Cardiac septum (tissue), 1 donor: Measurements from ENCODE around the gene BATF. TPM values are rescaled to one million over a fixed set of nuclear protein-coding genes. Genes with fewer than 3 reads are reported as not detected.
"Not testable (repeated sequence)": the region's sequence is repeated elsewhere in the genome, so short reads cannot be mapped to it uniquely, and the experiment has no call there.

Experiments
- DNase-seq: peaks from one replicate; pipeline ENCODE4 v3.0.0-alpha.2; 2020; ENCODE audit warnings: low spot score
- intact Hi-C: fragments of 100-400 bp; cut with DNase I; formaldehyde crosslinking; loops from one replicate; pipeline ENCODE4 v1.14.0; 2022
- long read RNA-seq: library from polyadenylated mRNA; unstranded; transcript quantifications from one replicate; pipeline ENCODE4 v2.0.0, GENCODE V29; 2021
- total RNA-seq: library from RNA; stranded (reverse); fragmentation: NEBNext Ultra II Directional; extraction: Animal tissue kit (Norgen Biotek cat#: 25700); gene quantifications from one replicate; pipeline ENCODE4 v1.2.1, GENCODE V29; 2021
- donor health status: DM: no; HTN: no; CAD: no.

The BATF gene, protein sequence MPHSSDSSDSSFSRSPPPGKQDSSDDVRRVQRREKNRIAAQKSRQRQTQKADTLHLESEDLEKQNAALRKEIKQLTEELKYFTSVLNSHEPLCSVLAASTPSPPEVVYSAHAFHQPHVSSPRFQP
- total RNA-seq = 0.65 TPM
- long read RNA-seq = 0 reads

DNA sequence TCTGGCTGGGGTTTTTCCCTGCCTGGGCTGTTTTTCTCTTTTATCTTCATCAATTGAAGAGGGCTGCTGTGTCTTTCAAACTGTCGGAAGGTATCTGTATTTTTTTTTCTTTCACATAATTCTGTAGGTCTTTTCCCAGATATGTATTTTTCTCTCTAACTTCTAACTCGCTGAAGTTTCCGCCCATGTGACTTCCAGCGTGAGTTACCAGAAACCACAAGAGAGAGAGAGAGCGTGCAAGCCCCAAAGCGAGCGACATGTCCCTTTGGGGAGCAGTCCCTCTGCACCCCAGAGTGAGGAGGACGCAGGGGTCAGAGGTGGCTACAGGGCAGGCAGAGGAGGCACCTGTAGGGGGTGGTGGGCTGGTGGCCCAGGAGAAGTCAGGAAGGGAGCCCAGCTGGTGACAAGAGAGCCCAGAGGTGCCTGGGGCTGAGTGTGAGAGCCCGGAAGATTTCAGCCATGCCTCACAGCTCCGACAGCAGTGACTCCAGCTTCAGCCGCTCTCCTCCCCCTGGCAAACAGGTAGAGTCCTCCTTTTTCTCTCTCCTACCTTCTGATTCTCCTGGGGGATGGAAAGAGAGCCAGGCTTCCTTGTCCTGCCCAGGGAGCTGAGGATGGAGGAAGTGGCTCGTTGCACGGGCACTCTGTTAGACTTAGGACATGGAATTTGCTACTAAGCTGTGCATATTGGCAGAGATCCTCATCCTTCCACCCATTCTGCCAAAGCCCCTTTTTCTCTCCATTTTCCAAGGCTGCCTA, at the start of gene BATF:
TSS of gene BATF (plus strand) at position 246 of the 759 bp plus-strand sequence. CDS start at position 460, 214 bp downstream.
- intact Hi-C loops = no loop called here
- DNase-seq = peak; percentile 79

DNA sequence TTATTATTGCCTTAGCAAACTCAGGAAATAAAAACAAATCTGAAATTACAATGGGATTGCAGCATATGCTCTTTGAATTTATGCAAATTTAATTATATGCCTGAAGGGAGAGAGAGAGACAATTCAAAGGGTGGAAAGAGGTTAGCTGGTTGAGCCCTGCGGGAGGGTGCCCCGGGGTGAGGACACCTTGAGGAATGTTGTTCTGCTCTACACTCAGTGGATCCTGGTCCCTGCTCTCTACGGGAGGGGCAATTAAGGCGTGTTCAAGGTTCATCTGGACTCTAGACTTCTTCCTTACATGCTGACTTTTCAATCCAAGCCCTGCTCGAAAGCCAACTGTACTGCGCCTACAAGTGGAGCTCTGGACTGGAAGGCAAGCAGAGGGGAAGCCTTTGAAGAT, 48.1 kb upstream of the BATF start:
- intact Hi-C loops, DNase-seq: not testable (repeated sequence)

DNA sequence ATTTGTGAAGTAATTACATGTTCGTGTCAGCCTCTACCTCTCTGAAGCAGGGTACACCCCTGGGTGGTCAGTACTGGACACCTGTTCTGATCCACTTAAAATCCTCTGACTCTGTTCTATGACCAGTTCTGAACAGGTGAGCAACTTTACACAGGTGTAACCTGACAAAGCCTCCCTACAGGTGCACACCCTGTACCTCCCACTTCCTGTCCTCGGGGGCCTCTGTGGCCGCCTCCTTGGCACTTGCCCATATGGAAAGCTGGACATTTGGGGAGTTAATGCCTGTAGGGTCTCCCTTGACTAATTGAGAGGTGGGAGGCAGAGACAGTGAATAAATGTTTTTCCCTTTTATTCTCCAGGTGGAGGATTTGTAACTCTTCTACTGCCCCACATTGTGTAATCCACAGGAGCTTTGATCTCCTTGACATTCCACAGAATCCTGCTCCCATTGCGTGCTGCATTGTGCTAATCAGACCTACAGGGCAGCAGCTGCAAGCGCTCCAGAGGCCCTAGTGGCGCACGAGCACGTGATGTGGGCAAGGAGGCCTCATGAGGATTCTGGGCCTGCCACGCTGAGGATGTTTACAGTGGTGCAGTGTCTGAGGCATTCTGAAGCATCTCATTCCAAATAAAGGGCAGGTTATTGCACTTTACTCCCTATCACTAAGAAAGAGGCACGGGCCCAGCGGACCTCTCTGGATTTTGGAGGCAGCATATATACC, 45.8 kb upstream of the BATF start:
- intact Hi-C loops = no loop called here
- no peak for DNase-seq

DNA sequence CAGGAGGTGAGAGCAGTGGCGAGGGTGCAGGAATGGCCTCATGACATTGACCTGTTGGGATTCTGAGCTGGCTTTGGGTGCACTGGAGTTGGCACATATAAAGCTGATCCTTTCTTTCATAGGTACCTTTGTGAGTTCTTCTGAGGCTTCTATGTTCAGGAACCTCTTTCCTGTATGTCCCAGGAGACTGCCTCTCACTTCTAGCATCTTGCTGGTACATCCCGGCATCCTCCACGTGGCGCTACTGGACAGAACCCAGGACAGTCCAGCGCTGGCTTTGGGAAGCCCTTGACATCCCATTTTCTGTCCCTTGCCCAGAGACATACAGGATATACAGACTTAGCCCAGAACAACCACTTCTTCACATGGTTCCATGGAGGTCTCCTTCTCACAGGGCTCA, 44.4 kb upstream of the BATF start:
- intact Hi-C loops = no loop called here
- DNase-seq = no peak

DNA sequence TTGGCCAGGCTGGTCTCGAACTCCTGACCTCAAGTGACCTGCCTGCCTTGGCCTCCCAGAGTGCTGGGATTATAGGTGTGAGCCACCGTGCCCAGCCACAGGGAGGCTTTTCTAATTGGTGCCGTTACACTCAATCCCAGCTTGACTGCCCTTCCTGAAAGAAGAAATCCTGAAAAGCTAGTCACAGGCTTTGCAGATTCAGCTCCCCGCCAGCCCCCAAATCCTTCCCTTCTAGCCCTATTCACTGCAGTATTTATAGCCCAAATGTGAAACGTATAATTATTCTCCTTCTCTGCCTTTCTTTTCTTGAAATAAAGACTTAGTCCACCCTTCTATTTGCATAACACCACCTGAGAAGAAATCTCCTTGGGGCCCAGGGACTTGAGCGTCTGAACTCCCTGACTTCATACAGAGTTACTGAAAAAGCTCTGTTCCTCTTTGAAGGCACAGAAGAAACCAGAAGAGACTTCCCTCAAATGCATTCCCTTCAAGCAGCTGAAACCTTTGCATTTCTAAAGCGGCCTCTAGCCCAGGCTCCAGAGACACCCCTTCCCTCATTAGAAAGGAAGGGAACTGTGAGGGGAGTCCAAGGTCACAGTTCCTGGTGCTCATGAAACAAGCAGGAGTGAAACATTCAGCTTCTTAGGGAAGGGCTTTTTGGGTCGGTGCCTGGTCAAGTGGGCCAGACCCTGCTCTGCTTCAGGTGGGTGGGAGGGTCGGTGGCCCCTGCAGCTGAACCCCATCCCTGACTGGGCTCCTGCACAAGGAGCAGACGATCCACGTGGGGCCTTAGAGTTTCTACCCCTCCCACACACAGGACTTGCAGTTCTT, 42.3 kb upstream of the BATF start:
- intact Hi-C loops = no loop called here
- DNase-seq = no peak

DNA sequence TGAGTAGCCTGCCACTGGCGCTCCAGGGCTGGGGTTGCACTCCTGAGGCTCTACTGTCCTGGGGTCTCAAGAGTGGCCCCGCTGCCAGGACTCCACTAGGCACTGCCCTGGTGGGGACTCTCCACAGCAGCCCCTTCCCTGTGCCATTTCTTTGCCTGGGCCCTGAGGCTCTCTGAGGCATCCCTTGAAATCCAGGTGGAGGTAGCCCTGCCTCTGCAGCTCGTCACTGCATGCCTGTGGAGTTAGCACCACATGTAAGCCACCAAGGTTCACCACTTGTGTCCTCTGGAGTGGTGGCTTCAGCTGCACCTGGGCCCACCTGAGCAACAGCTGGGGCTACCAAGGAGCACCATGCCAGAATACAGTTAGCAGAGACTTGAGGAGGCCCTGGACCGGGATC, 39.9 kb upstream of the BATF start:
- intact Hi-C loops = no loop called here
- no peak for DNase-seq

DNA sequence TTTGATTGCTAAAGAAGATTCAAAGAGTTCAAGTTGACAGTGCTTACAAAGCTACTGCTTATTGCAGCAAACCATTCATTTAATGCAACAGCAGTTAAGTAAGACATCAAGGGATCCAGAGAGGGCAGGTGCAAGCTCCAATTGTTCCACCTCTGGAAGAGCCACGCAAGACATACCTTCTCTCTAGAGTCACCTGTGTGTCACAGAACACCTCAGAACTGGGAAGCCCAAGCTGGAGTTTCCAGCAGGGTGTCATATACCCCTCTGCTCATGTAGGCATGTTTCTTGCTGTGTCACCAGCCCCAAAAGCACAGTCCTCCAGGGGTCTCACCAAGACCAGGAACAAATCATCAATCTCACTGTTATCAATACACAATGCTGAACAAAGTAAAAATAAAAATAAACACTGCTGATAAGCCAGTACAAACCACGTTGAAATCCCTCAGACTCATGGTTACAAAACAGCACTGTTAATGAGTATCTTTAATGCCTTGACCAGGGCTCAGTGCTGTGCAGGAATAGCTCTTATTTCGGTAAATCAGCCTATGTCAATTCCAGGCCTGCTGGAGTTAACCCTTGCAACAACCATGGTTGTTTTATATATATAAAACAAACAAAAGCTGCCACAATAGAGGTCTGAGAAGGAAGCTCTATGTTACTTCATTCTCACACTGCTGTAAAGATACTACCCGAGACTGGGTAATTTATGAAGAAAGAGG, 37.4 kb upstream of the BATF start:
- no peak for DNase-seq
- intact Hi-C loops = loop anchor here (5.0 kb wide), 1 partner anchor 353 kb away; no protein-coding TSS in a partner anchor

DNA sequence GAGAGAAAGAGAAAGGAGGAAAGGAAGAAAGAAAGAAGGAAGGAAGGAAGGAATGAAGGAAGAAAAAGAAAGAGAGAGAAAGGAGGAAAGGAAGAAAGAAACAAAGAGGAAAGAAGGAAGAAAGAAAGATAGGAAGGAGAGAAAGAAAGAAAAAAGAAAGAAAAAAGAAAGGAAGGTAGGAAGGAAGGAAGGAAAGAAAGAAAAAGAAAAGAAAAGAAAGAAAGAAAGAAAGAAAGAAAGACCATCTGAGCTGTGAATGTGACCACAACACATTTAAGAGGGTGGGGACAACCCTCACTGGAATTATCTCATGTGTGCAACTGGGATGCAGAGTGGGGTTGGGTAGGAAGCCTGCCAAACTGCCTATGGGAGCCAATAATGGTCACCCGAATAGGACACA, 36.0 kb upstream of the BATF start:
- no peak for DNase-seq
- intact Hi-C loops = loop anchor here (5.0 kb wide), 1 partner anchor 354 kb away; no protein-coding TSS in a partner anchor

DNA sequence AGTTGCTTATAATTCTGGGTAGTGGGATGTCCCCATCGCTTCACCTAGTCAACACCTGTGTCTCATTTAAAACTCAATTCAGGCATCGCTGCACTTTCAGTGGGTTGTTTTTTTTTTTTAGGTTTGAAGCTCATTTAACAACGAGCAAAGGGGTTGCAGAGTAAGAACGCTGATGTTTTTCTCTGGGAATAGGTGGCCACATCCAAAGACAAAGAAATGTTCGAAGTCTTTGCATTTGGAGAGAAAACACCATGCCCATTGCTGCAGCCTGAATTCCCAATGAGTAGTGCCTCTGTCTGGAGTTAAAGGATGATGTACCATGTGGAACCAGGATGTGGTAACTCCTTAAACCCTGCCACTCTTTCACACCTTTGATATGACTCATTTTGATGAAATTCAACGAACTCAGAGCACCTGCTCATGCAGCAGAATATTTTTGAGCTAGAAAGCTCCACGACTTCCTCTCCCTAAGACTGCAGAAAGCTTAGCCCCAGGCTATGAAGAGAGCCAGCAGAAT, 35.1 kb upstream of the BATF start:
- intact Hi-C loops = loop anchor here (5.0 kb wide), 1 partner anchor 355 kb away; no protein-coding TSS in a partner anchor
- no peak for DNase-seq

DNA sequence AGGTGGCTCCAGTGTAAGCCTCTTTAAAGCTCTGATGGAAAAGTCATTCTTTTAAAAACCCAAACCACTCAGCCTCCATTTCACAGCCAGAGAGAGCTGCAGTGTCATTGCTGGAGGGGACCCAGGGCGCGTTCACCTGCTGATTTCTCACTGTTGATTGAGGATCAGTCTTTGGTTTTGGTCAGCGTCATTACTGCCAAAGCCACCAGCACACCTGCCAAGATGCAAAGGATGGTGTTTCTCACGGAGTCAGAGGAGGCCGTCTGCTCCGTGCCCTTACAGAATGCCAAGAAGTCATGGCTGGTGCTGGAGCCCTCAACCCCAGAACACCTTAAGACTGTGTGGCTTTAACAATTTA, 32.8 kb upstream of the BATF start:
- DNase-seq = no peak
- intact Hi-C loops = loop anchor here (5.0 kb wide), 1 partner anchor 357 kb away; no protein-coding TSS in a partner anchor

DNA sequence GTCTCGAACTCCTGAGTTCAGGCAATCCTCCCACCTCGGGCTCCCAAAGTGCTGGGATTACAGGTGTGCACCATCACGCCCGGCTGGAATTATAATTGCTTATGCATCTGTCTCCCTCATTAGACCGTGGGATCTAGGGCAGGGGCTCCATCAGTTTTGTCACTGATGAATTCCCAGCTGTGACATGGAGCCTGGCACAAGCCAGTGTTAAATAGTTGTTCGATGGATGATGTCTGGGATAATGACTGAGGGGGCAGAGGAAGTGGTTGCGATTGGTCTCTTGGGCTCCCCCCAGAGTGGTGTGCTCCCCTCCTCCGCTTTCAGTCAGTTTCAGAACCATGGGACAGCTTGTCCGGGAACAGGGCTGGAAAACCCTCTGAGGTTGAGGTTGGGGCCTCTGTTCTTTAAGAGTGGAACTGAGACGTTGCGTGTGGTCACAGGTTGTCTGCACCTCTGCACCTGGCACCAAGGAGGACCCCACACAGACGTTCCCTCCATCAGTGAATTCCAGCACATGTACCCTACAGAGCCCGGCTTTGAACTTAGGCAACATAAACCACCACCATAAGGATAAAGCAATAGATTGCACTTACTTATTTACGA, 30.8 kb upstream of the BATF start:
- no peak for DNase-seq
- intact Hi-C loops = no loop called here

DNA sequence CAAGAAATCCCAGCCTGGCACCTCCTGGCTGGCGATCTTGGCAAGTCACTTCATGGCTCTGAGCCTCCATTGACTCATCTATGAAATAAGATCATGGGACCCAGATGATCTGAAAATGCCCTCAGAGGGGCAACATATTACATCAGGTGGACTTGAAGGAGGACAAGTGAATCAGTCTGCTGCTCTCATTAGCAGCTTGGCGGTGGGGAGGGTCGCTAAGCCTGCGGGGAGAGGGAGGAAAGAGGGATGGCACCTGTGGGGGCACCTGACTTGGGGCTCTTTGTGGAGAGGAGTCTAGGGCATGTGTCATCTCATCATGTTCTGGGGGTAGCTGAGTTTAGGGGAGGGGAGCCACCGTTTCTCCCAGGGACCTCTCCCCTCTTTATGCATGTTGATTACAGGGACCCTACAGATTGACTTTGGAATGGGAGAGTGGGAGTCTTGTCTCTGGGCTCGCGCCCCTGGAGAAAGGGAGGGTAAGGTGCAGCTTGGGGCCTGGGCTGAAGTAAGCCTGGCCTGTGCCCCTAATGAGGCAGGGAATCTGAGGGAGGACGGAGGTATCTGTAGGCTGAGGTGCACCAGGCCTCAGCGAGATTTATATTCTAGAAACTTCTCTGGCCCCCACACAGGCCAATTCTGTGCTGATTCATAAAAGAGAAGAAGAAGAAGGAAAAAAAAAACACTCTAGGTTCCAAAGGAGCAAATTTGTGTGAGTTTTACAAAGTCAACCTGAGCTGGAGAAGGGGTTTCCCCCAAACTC, 29.3 kb upstream of the BATF start:
- intact Hi-C loops = no loop called here
- no peak for DNase-seq

DNA sequence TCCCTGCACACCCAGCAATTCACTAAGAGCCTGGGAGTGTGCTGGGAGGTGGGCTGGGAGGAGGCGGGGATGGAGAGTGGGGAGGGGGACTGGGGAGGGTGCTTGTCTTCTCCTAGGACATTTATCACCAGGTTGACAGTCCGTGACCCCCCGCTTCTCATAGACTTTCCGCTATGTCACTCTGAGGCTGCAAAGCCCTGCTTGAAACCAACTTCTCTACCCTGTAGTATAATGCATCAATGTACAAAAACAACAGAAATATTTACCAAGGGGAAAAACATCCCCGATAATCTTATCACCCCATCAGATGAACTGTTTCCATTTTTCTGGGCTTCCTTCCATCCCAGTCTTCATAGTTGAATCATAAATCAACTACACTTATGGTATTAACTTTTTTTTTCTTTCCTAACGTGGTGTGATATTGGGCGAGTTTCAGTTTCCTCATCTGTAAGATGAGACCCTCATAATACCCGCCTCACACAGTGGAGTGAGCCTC, 28.6 kb upstream of the BATF start:
- no peak for DNase-seq
- intact Hi-C loops = no loop called here

DNA sequence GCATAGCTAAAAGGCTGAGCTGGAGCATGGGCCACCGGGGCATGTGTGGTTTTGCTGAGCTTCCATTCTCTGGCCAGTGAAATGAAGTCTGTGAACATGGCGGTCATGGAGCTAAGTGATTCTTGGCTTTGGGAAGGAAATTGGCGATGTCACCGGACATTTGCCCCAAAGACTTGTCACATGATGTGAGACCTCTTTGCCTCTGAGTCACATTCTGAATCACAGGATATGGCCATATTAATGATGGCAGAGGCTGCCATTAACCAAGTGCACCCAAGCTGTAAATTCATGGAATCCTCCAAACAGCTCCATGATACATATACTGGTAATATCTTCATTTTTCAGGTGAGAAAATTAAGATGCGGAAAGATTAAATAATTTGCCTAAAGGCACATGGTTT, 27.4 kb upstream of the BATF start:
- intact Hi-C loops = no loop called here

DNA sequence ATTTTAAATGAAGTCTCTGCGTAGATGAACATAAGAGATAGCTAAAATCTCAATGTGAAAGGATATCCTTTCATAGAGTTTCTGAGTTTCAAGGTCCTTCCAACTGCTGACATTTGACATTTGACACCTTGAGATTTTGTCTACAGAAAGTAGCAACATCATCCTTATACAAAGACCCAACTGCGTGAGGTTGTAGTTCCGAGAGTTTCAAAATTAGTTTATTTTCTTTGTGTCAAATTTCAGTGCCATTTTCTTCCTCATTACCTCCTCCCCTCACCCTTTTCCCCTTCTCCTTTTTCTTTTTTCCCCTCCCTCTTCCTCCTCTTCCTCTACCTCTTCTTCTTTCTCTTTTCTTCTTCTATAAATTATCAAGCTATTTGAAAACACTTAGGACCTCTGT, 26.9 kb upstream of the BATF start:
- no peak for DNase-seq
- intact Hi-C loops = no loop called here

More for the DNA sequence above, 27.4 kb upstream of the BATF start:
- DNase-seq = no peak

DNA sequence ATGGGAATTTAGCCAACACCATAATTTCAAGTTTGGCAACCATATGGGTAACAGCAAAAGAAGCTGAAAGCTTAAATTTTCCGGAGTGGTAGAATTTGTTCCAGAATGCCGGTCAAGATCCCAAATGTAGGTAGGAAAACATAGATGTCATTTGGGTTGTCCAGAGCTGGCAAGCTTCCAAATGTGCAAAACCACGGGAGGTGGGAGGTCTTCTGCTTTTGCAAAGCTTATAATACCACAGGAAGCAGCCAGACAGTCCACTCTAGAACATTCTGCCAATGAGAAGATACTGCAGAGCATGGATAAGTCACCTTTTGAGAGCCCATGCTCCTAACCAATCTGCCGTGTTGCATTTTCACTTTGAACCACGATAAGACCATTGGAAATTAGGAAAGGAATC, 26.4 kb upstream of the BATF start:
- intact Hi-C loops = no loop called here
- no peak for DNase-seq

DNA sequence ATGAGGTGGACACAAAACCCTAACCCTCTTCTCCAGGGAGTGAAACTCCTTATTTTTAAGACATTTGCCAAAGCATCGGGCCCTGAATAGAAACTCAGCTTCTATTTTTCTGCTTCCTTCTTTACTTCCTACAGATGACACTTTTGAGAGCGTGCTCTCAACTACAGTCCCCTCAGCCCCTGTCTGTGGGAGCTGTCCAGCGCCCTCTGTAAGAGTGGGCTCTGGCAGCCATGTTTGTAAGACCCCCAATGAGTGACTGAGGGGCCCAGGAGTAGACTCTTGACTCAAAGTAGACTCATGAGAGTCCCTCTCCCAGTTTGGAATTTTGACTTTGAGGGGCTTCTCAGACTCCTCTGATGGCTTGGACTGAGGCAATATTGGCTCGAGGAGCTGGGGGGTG, 25.5 kb upstream of the BATF start:
- intact Hi-C loops = no loop called here
- no peak for DNase-seq

DNA sequence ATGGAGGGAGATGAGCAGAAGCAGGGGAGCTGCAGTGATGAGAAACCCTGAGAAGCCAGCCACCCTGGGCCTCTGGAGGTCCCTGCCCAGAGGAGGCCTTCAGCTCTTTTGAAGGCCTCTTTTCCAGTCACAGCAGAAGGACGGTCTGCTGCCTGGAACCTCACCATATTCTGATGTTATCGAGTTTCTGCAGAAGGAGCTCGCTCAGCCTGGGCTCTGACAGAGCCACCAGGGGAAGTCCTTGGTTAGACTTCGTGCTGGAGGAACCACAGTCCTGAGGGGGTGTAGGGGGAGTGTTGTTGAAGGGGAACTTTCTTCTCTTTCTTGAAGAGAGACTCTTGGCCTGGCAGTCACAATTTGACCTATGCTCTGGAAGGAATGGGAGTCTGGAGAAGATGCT, 25.1 kb upstream of the BATF start:
- intact Hi-C loops = no loop called here
- DNase-seq = no peak
